GM18909 (cell line): ENCODE results near the gene ZNF585A.
A peak's percentile ranks its signal among the peaks of the same experiment; 100 is the strongest.
"Not testable (repeated sequence)": the region's sequence is repeated elsewhere in the genome, so short reads cannot be mapped to it uniquely, and the experiment has no call there.

Experiments
- ATAC-seq: cut with Tn5 transposase; IDR thresholded peaks from one replicate; pipeline ENCODE4 v1.9.1; 2021; ENCODE audit warnings: mild to moderate bottlenecking; ENCODE audit not compliant: unreplicated experiment, poor library complexity

Gene ZNF585A

DNA sequence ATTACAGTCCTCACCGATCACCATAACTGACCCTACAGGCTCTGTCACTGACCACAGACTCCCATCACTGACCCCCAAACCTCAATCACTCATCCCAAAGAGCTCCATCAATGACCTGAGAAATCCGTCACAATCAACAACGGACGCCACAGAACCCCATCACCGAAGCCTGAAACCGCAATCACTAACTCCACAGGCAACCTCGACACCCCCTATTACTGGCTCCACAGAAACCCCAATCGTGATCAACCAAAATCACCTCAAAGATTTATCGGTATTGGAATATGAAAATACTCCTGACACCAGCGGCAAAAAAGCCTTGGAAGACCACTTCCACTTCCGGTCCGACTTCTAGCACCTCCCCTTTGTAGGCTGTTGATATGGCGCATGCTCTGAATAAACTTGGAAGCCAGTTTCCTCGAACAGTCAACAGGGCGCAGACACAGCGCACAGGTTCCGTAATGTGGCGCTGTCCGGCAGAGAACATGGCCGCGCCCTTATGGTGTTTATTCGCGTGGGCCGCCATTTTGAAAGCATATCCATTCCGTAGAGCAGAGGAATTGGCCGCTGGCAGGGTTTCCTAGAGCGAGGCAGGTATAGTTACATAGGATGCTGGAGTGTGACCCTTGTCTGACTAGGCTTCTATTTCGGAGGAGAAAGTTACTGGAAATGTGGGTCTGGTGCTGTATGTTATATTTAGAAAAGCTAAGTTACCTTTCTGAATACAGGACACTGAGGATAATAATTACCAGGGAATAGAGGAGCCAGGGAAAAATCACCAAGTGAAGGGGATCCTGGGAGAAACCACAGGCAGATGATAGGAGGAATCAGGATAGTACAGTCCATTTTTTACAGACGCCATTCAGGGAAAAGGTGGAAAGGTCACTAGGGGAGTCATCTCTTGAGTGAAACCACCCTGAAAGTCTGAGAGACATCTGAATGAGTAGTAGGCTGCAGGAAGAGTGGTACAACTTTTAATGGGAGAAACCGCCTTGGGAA is at the start of gene ZNF585A:
Gene ZNF585A, minus strand, starts transcription at position 328 of the 999 bp plus-strand sequence. CDS start 2,785 bp downstream, outside the sequence.
- ATAC-seq: peak; percentile 97

DNA sequence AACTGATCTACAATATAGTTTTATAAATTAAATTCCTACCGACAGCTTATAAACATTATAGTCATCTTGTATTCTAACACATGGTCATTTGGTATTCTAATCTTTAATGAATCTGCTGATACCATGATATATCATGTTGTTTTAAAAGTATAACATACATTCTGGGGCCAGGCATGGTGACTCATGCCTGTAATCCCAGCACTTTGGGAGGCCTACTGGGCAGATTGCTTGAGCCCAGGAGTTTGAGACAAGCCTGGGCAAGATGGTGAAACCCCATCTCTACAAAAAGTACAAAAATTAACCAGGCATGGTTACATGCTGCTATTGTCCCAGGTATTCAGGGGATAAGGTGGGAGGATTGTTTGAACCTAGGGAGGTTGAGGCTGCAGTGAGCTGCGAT is 48.6 kb upstream of the ZNF585A start:
- ATAC-seq: no peak

DNA sequence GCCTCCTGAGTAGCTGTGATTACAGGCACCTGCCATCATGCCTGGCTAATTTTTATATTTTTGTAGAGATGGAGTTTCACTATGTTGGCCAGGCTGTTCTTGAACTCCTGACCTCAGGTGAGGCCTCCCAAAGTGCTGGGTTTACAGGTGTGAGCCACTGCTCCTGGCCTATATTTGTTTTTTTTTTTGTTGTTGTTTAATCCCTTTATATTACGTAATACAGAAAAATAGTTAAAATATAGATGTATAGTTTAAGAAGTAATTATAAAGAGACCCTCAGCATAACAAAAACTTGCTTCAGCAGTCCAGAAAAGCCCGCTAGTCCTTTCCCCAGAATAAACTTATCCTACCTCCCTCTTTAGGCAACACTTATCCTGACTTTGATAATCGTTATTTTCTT is 47.9 kb upstream of the ZNF585A start:
- no peak for ATAC-seq

DNA sequence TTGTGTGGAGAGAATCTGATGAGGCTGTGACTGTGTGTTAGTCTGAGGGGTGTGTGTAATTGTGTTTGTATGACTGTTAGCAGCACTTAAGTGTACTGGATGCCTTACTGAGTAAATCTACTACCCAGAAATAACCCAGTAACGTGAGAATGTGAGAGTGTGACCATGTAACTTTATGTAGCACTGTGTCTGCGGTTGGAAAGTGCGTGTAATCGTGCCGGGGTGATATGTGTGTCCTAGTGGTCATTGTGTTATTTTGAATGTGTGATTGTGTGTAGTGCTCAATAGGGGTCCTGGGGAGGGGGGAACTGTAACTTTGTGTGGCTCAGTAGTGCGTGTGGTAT is 46.1 kb upstream of the ZNF585A start:
- ATAC-seq: no peak

DNA sequence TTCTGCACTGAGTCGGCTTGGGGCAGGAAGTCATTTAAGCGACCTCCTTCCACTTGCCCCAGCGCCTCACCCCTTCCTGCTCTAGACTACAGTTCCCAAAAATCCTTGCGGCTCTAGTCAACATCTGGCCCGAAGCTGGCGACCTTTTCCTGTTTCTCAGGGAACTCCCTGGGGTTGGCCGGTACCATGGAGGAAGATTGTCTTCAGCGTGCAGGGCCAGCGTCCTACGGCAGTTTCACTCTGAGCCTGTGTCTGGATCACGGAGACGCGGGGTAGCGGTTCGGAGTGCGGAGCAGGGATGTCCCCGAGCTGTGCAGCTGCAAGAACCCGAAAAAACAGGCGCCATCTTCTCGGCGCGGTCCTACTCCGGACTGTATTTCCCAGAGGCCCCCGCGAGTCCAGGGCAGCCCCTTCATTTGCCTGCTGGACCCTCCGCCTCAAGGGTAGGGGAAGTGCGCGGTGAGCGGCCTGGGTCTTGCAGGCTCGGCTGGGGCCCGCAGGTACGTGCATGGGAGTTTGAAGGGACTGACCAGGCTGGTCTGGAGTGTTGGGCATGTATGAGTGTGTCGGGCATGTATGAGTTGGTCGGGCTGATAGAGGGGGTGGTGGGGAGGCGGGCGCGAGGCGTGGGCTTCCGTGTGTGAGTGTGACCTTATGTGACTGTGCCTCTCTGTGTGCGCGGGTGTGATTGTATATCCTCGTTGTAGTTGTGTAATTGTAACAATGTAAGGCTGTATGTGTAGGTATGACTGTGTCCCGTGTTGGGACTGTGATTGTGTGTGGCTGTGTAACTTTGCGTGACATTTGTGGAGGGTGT is 45.5 kb upstream of the ZNF585A start, which contains the start of gene ZNF383:
Gene ZNF383, plus strand, starts transcription at position 440 of the 817 bp plus-strand sequence. CDS start 12,240 bp downstream, outside the sequence.
- peak; percentile 90 for ATAC-seq

DNA sequence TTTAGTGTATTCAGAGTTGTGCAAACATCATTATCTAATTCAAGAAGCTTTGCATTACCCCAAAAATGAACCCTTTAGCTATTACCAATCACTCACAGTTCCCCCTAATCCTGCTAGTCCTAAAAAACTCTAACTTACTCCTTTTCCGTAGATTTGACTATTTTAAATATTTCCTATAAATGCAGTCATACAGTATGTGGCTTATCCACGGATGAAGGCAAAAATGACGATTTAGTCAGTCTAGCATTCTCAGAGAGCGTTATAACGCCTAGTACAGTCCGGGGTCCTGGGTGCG is 44.9 kb upstream of the ZNF585A start:
- no peak for ATAC-seq

DNA sequence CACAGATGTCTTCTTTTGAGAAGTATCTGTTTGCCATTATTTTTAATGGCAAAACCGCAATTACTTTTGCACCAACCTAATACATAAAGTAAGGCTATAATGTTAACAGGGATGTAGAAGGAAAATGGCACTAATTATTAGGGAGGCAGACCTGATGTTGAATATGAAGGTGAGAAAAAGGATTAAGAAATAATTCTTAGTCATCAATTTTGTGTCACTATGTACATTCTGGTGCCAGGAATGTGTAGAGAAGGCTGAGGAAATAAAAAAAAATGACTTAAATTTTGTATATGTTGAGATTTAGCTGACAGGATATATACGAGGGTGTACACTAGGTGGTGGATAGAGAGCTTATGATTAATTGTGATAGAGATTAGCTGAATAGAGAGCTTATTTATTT is 25.3 kb upstream of the ZNF585A start:
- ATAC-seq: no peak

DNA sequence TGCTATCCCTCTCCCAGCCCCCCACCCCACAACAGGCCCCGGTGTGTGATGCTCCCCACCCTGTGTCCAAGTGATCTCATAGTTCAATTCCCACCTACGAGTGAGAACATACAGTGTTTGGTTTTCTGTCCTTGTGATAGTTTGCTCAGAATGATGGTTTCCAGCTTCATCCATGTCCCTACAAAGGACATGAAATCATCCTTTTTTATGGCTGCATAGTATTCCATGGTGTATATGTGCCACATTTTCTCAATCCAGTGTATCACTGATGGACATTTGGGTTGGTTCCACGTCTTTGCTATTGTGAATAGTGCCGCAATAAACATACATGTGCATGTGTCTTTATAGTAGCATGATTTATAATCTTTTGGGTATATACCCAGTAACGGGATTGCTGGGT is 24.6 kb upstream of the ZNF585A start:
- not testable (repeated sequence) for ATAC-seq

DNA sequence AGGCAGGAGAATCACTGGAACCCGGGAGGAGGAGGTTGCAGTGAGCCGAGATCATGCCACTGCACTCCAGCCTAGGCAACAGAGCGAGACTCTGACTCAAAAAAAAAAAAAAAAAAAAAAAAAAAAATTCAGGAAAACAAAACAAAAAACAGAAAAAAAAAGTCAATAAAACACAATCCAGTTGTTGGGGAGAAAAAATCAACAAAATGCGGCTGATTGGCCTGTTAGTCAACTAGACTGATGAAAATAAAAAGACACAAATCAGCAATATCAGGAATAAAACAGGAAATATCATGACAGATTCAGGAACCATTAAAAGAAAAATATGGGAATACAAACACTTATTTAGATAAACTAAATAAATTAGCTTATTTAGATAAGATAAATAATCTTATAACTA is 22.8 kb upstream of the ZNF585A start:
- not testable (repeated sequence) for ATAC-seq

DNA sequence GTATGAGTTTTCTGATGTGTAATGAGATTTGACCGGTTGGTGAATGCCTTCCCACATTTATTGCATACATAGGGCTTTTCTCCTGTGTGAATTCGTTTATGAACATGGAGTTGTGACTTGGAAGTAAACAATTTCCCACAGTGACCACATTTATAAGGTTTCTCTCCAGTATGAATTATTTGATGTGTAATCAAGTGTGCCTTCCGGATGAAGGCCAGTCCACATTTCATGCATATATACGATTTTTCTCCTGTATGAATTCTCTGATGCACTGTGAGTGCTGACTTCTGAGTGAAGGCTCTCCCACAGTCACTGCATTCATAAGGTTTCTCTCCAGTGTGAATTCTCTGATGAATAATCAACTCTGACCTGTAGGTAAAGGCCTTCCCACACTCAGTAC is 13.6 kb upstream of the ZNF585A start:
- ATAC-seq: not testable (repeated sequence)

DNA sequence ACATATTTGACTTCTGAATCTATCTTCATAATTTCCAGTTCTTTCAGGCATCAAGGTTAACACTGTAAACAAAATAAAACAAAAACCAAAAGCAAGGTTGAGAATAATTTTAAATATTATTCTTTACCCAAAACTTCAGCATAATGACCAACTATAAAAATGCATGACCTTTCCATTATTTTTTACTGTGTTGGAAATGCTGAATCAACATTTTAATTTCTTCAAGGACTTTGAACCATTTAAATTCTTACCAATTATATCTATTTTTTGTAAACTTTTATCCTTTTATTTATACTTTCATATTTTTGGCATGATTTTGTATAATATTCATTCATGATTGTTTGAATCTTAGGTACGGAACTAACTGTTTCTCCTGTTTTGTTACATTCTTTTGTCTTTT is 6.9 kb downstream of the ZNF585A start:
- no peak for ATAC-seq

DNA sequence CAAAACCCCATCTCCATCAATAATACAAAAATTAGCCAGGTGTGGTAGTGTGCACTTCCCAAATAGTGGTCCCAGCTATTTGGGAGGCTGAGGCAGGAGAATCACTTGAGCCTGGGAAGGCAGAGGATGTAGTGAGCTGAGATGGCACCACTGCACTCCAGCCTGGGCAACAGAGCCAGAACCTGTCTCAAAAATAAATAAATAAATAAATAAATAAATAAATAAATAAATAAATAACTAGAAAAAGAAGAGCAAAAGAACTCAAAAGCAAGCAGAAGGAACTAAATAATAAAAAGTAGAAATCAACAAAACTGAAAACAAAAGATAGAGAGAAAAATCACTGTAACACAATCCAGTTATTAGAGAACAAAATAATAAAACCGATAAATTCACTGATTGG is 12.3 kb downstream of the ZNF585A start:
- no peak for ATAC-seq

DNA sequence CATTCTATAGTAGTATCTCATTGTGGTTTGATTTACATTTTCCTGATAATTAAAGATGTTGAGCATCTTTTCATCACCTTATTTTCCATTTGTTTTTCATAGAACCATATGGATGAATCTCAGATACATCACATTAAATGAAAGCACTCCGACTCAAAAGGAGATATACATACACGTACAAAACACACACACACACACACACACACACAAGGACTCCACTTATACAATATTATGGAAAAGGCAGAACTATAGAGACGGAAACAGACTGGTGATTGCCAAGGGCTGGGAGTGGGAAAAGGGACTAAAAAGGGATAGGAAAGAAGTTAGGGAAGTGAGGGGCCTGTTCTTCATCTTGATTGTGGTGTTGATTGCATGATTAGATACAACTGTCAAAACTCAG is 24.3 kb downstream of the ZNF585A start:
- no peak for ATAC-seq

DNA sequence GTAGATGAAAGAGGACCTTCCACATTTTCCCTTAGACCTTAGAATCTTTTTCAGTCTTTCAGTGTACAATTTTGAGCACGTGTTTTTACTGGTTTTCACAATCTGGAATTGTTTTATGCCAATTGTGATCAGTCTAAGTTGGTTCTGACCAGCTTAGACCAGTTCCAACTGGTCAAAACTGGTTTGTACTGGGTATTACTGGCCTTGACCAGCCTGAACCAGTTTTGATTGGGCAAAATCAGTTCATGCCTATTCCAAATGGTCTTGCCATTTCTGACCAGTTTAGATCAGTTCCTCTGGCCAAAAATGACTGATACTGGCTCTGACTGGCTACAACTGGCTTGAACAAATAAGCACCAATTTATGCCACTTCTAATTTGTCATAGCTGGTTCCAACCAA is 36.4 kb downstream of the ZNF585A start:
- no peak for ATAC-seq

DNA sequence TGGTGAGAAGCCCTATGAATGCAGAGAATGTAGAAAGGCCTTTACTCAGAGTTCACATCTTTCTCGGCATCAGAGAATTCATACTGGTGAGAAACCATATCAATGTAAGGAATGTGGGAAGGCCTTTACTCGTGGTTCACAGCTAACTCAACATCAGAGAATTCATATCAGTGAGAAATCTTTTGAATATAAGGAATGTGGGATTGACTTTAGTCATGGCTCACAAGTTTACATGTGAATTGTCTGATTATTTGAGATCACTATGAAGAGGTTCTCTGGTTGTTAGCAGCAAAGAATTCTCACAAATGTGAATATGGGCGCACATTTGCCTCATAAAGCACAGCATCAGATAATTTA is 43.7 kb downstream of the ZNF585A start:
- no peak for ATAC-seq

DNA sequence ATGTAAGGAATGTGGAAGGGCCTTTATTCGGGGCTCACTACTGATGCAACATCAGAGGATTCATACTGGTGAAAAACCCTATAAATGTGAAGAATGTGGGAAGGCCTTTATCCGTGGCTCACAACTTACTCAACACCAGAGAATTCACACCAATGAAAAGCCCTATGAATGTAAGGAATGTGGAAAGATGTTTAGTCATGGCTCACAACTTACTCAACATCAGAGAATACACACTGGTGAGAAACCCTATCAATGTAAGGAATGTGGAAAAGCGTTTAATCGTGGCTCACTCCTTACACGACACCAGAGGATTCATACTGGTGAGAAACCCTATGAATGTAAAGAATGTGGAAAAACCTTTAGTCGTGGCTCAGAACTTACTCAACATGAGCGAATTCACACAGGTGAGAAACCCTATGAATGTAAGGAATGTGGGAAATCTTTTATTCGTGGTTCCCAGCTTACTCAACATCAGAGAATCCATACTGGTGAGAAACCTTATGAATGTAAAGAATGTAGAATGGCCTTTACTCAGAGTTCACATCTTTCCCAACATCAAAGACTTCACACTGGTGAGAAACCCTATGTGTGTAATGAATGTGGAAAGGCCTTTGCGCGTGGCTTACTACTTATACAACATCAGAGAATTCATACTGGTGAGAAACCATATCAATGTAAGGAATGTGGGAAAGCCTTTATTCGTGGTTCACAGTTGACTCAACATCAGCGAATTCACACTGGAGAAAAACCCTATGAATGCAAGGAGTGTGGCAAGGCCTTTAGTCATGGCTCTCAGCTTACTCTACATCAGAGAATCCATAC is 44.3 kb downstream of the ZNF585A start:
- no peak for ATAC-seq

DNA sequence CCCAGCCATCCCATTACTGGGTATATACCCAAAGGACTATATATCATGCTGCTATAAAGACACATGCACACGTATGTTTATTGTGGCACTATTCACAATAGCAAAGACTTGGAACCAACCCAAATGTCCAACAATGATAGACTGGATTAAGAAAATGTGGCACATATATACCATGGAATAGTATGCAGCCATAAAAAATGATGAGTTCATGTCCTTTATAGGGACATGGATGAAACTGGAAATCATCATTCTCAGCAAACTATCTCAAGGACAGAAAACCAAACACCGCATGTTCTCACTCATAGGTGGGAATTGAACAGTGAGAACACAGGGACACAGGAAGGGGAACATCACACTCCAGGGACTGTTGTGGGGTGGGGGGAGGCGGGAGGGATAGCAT is 50.4 kb downstream of the ZNF585A start:
- ATAC-seq: not testable (repeated sequence)

DNA sequence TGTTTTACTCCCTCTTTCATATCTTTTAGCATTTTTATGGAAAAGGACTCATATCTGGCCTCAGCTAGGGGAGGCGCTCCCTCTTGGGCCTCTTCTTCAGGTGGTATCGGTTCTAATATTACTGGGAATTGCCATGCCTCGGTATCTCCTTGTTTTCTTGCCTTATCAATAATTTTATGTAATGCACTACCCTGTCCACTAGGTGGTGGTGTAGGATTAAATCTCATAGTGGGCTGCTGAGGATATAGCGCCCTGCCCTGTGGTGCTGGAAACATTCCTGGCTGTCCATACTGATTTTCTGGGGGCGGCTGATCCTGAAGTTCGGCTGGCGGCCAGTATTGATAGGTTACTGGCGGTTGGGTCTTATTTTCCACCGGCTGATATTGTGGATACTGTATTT is 58.5 kb downstream of the ZNF585A start:
- ATAC-seq: no peak

DNA sequence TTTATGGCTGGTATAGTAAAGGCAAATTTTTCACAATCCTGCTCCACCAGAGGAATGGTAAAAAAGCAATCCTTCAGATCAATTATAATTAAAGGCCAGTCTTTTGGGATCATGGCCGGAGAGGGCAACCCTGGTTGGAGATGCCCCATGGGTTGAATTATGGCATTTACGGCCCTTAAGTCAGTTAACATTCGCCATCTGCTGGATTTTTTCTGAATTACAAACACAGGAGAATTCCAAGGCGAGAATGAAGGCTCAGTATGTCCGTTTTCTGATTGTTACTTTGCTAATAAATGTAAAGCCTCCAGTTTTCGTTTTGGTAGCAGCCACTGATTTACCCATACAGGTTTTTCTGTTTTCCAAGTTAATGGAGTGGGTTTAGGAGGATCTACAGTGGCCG is 60.7 kb downstream of the ZNF585A start:
- not testable (repeated sequence) for ATAC-seq

DNA sequence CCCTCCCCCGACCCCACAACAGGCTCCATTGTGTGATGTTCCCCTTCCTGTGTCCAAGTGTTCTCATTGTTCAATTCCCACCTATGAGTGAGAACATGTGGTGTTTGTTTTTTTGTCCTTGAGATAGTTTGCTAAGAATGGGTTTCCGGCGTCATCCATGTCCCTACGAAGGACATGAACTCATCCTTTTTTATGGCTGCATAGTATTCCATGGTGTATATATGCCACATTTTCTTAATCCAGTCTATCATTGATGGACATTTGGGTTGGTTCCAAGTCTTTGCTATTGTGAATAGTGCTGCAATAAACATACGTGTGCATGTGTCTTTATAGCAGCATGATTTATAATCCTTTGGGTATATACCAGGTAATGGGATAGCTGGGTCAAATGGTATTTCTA is 68.4 kb downstream of the ZNF585A start:
- ATAC-seq: not testable (repeated sequence)

DNA sequence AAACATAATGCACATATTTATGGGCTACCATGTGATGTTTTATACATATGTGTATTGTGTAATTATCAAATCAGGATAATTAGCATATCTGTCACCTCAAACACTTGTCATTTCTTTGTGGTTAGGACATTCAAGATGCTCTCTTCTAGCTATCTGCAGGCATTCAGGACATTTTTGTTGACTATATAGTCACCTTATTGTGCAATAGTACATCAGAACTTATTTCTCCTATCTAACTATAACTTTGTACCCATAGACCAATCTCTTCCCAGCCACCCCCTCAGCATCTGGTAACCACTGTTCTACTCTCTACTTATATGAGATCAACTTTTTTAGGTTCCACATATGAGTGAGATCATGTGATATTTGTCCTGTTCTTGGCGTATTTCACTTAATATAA is 73.9 kb downstream of the ZNF585A start:
- ATAC-seq: no peak
